Activated T-helper 9 cell treated with anti-CD3 and anti-CD28 coated beads, Interleukin-2, amount 50 U/mL, for 16 hours (primary cell): ENCODE results near the gene APAF1.
"Not testable (repeated sequence)": the region's sequence is repeated elsewhere in the genome, so short reads cannot be mapped to it uniquely, and the experiment has no call there.

ENCODE experiments used
- DNase-seq: peaks from one replicate; pipeline ENCODE4 v3.0.0-alpha.2; 2020; ENCODE audit warnings: low read depth

APAF1 gene

DNA sequence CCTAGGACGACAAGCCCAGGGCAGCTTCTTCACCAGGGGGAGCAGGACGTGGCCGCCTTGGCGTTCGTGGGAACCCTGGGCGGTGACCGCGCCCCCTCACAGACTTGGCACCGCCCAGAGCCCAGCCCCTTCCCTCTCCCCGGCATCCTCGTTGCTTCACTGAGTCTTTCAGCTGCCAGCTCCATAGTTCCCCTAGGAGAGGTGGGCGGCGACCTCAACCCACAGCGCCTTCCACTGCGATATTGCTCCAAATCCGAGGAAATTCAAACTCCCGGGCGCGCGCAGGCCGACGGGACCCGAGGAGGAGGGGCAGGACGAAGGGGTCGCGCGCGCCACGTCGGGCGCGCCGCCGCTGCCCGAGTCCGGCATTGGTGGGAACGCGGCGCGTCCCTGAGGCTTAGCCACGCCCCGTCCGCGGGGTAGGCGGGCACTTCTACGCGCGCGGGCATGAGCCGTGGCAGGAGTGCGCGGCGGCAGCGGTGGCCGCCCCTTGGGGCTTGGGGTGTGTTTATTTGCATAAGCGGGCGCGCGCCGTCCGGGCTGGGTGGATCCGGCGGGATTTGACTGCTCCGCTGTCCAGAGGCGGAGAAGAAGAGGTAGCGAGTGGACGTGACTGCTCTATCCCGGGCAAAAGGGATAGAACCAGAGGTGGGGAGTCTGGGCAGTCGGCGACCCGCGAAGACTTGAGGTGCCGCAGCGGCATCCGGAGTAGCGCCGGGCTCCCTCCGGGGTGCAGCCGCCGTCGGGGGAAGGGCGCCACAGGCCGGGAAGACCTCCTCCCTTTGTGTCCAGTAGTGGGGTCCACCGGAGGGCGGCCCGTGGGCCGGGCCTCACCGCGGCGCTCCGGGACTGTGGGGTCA lies at the start of gene APAF1, which contains the start of gene IKBIP:
Gene APAF1, plus strand, starts transcription at position 579 of the 860 bp plus-strand sequence. CDS start 3,070 bp downstream, outside the sequence.
Gene IKBIP, minus strand, starts transcription at position 77 of the 860 bp plus-strand sequence. CDS start 87 bp downstream, outside the sequence.
- DNase-seq: peak; percentile 96

DNA sequence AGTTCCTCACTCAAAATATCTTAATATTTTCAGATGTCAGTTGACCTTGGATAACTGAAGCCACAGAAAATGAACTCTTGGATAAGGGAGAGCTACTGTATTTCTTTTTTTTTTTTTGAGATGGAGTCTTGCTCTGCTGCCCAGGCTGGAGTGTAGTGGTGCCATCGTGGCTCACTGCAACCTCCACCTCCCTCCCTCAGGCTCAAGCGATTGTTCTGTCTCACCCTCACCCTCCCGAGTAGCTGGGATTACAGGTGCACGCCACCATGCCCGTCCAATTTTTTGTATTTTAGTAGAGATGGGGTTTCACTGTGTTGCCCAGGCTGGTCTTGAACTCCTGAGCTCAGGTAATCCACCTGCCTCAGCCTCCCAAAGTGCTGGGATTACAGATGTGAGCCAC lies 47.8 kb upstream of the APAF1 start:
- not testable (repeated sequence) for DNase-seq

GRCh38 chr12:98601924-98602323 lies 43.2 kb upstream of the APAF1 start:
- DNase-seq: no peak

- no peak for DNase-seq
Measured at GRCh38 chr12:98606359-98606988, 38.6 kb upstream of the APAF1 start.

- no peak for DNase-seq
Measured at GRCh38 chr12:98610596-98610995, 34.5 kb upstream of the APAF1 start.

DNA sequence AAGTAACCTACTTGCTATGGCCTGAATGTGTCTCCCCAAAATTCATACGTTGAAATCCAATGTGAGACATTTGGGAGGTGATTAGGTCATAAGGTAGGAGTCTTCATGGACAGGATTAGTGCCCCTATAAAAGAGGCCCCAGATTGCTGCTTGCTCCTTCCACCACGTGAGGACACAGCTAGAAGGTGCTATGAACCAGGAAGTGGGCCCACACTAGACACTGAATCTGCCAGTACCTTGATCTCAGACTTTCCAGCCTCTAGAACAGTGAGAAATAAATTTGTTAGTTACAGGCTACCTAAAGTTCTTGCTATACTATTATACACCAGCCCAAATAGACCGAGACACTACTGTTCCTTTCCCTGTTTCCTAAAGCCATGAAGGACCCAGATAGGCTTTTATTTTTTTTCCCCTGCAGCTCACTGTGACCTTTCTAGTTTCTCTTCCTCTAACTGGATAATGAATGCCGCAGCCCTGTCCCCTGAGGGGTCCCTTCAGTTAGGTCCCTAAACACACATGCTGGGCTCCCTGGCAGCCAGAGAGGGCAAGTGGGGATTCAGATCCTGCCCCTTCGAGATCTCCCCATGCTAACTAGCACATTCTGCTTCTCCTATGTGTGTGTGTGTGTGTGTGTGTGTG lies 32.3 kb upstream of the APAF1 start:
- DNase-seq: no peak

GRCh38 chr12:98618952-98619351 lies 26.1 kb upstream of the APAF1 start:
- no peak for DNase-seq

GRCh38 chr12:98635657-98636323 lies 9.3 kb upstream of the APAF1 start:
- no peak for DNase-seq

DNA sequence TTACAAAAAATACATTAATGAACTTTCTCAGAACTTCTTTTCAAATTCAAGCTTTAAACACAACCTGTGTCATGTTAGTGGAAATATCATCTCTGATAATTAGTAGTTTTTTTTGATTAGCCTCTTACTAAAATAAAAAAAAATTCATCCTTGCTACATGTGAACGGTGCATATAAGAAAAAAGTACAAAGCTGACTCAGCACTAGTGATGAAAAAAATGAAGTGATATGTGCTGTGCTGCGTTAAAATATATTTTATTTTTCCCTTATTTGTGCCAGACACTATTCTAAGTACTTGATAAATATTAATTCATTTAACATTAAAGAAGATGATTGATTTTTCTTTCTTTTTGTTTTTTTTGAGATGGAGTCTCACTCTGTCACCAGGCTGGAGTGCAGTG lies 8.0 kb upstream of the APAF1 start:
- DNase-seq: no peak

- no peak for DNase-seq
Measured at GRCh38 chr12:98638009-98638408, 7.1 kb upstream of the APAF1 start.

GRCh38 chr12:98639491-98639890 lies 5.6 kb upstream of the APAF1 start:
- DNase-seq: no peak

DNA sequence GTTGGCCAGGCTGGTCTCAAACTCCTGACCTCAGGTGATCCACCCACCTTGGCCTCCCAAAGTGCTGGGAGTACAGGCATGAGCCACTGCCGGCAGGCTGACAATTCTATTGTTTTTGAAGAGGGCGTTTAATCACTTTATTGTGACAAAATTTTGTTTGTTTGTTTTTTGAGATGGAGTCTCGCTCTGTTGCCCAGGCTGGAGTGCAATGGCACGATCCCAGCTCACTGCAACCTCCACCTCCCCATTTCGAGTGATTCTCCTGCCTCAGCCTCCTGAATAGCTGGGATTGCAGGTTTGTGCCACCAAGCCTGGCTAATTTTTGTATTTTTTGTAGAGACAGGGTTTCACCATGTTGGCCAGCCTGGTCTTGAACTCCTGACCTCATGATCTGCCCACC lies 2.3 kb upstream of the APAF1 start:
- not testable (repeated sequence) for DNase-seq

DNA sequence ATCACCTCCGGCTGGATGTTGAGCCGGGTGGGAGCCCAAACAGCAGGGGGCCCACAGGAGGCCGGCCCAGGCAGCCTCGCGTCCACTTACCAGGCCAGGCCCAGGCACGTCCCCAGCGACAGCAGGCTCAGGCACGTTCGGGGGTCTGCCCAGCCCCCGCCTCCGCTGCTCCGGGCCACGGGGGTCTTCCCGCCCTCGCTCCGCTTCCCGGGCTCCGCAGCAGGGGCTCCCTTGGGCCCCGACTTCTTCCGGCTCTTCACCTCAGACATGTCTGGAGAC lies 718 bp upstream of the APAF1 start:
- DNase-seq: no peak

- DNase-seq: peak; percentile 9
Measured at GRCh38 chr12:98645572-98646067, 530 bp downstream of the APAF1 start.

DNA sequence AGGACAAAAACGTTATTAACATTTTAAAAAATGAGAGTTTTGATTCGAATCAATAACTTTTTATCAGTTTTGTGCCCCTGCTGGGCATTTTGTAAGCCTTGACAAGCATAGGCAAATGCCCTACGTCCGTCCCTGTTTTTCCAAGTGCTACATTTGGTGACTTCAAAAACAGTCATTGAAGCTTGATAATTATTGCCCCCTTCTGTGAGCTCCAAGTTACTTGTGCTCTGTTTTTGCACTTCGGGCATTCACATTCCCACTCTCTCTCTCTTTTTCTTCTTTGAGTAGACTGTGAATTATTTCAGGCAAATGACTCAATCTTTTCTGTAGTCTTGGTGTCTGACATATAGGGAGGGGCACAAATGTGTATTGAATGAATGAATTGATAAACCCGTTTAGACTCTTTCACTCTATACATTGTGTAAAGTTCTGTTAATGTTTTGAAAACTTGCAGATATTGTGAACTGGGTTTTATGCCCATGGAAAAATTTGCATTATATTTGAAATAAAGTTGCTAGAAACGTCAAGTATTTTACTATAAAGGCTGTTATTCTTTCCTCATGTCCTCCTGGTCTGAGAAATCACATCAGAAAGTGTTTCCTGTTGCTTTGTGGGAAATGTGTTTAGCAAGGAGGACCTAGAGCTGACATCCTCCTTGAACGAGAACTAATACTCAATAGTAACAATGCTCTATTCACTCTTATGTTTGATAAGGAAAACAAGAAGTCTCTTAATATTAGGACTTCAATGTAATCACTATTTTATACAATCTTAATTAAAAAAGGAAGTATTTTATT lies 1.4 kb downstream of the APAF1 start:
- no peak for DNase-seq

DNA sequence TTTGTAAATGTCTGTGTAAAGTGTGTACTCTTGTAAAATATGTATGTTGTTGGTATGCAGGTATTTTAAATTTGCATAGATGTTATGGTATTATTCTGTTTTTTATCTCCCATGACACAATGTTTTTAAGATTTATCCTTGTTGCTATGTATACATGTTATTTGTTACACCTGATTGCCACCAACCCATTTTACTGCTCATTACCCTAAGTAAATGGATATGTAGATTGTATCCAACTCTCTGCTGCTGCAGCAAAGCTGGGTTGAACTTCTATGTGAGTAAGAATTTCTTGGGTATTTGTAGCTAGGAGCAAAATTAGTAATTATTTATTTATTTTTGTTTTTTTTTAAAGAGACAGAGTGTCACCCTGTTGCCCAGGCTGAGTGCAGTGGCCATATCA lies 6.2 kb downstream of the APAF1 start:
- DNase-seq: no peak

- no peak for DNase-seq
Measured at GRCh38 chr12:98653866-98654493, 8.9 kb downstream of the APAF1 start.

DNA sequence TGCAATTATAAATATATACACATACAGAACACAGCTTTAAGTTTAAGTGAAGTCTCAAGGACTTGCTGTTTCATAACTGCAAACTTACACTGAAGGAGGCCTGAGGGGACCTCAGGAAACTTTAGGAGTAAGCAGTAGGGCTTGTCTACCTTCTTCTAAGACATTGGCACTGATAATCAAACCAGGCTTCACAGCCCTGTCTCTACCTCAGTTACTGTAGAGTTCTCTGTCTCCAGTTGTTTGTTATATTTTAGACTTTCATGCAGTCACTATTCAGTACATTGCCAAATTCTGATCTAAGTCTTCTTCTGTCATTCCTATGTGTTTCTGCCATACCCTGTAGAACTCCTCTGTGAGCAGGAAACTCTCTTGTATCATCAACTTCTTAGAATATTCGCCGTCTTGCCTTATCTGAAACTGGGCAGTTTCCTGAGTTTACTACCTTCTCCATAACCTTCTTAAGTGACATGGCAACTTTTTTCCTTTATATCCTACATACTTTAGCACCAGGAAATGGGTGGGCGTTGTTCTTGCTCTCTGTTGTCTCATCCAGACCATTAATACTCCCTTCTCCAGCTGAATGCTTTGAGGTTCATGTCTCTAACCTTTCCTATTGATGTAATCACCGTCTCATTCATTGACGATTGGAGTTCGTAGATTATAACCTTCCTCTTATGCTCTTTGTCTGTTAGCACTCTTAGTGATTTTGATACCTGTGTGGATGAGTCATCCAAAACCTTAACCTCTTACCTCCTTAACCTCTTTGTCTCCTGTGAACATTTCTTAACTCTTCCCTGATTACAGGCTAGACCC lies 11.4 kb downstream of the APAF1 start:
- DNase-seq: no peak

DNA sequence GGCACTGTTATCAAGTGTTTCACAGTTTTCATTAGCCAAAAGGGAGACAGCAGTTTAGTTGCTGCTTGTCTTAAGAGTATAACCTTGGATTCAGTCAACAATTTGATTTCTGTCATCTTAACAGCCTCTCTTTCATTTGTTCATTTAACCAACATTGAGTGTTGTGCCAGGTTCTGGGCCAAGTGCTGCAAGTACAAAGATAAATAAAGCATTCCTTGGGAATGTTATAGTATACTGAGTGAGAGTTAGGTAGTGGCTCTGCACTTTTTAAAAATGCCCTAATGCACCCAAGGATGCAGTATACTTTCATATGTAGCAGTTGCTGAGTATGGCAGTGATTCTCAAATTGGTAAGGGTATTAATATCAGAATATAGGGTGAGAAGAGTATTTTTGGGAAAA lies 15.4 kb downstream of the APAF1 start:
- DNase-seq: no peak

- no peak for DNase-seq
Measured at GRCh38 chr12:98669751-98670150, 24.7 kb downstream of the APAF1 start.
